Measurements from ENCODE around the gene PAPPA2. TPM values are rescaled to one million over a fixed set of nuclear protein-coding genes. Genes with fewer than 3 reads are reported as not detected.
"Not testable (repeated sequence)": the region's sequence is repeated elsewhere in the genome, so short reads cannot be mapped to it uniquely, and the experiment has no call there.

The PAPPA2 gene
- total RNA-seq, 1 experiment from 2014 or later: not detected

DNA sequence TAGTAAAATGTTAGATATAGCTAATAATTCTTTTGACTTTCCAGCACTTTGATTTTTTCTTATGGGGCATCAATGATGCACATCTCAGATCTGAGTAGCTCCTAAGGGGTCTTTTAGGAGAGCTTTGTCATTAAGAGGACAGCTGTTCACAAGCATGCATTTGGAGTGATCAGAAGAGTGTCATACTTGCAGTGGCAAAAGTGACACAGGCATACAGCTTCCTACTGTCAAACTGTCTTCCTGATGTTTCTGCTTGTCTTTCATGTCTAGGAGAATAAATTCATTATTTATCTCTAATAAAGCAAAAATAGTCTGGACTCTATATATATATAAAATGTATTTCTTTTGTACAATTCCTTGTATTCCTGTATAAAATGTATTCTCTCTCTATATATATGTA, 273.0 kb downstream of the PAPPA2 start:
- DNase-seq: no peak
- no peaks in the 10 kb centered on the region for H3K4me1 ChIP-seq (ENCODE audit: low read length)
- no peaks in the 10 kb centered on the region for H3K27me3 ChIP-seq (ENCODE audit: low read length)
- no peaks in the 10 kb centered on the region for H3K9me3 ChIP-seq (ENCODE audit: low read length)
- no peaks in the 10 kb centered on the region for H3K9me2 ChIP-seq (replicated peaks; ENCODE audit: insufficient read depth, low read length)
- no peaks in the 10 kb centered on the region for H3K36me3 ChIP-seq (ENCODE audit: insufficient read depth, low read length)
- H3K4me3 ChIP-seq (ENCODE audit: low read length): no peak overlapping the region
- H2AFZ ChIP-seq (ENCODE audit: low read length): no peak overlapping the region
- no peaks in the 10 kb centered on the region for H3K79me2 ChIP-seq (ENCODE audit: low read length)
- H3K4me2 ChIP-seq (ENCODE audit: low read depth, low read length, poor library complexity, severe bottlenecking): no peak overlapping the region
- no peak overlapping the region for H3K27ac ChIP-seq (ENCODE audit: low read length)
- H3K9ac ChIP-seq (ENCODE audit: low read length): no peak overlapping the region
- H4K20me1 ChIP-seq (ENCODE audit: insufficient read depth, low read depth, low read length): no peaks in the 10 kb centered on the region

DNA sequence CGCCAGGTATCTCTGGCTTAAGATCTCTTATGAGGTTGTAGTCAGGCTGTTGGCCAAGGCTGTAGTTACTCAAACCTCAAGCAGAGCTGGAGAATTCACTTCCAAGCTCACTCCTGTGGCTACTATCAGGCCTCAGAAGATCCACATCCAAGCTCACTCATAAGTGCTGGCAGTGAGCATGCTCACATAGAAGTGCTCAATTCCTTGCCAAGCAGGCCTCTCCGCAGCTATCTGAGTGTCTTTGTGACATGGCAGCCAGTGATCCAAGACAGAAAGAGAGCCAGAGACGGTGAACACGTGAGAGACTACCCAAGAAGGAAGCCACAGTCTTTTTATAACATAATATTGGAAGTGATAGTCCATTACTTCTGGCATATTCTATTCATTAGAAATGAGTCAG, 278.2 kb downstream of the PAPPA2 start:
- no peaks in the 10 kb centered on the region for H3K4me1 ChIP-seq (ENCODE audit: low read length)
- H3K4me3 ChIP-seq (ENCODE audit: low read length): no peak overlapping the region
- no peaks in the 10 kb centered on the region for H4K20me1 ChIP-seq (ENCODE audit: insufficient read depth, low read depth, low read length)
- H3K36me3 ChIP-seq (ENCODE audit: insufficient read depth, low read length): no peaks in the 10 kb centered on the region
- H3K79me2 ChIP-seq (ENCODE audit: low read length): no peaks in the 10 kb centered on the region
- H2AFZ ChIP-seq (ENCODE audit: low read length): no peak overlapping the region
- H3K27ac ChIP-seq (ENCODE audit: low read length): no peak overlapping the region
- DNase-seq: no peak
- no peak overlapping the region for H3K4me2 ChIP-seq (ENCODE audit: low read depth, low read length, poor library complexity, severe bottlenecking)
- H3K9me2 ChIP-seq (replicated peaks; ENCODE audit: insufficient read depth, low read length): no peaks in the 10 kb centered on the region
- no peaks in the 10 kb centered on the region for H3K27me3 ChIP-seq (ENCODE audit: low read length)
- H3K9ac ChIP-seq (ENCODE audit: low read length): no peak overlapping the region
- no peaks in the 10 kb centered on the region for H3K9me3 ChIP-seq (ENCODE audit: low read length)

- Histone ChIP-seq H3K9ac (ENCODE audit: low read length) (no peak overlapping the region), H3K27ac (ENCODE audit: low read length) (no peak overlapping the region), H3K36me3 (ENCODE audit: insufficient read depth, low read length) (no peaks in the 10 kb centered on the region), H3K4me2 (ENCODE audit: low read depth, low read length, poor library complexity, severe bottlenecking) (no peak overlapping the region), H3K4me1 (ENCODE audit: low read length) (no peaks in the 10 kb centered on the region), H3K9me3 (ENCODE audit: low read length) (no peaks in the 10 kb centered on the region), H3K27me3 (ENCODE audit: low read length) (no peaks in the 10 kb centered on the region), H2AFZ (ENCODE audit: low read length) (no peak overlapping the region), H3K9me2 (replicated peaks; ENCODE audit: insufficient read depth, low read length) (no peaks in the 10 kb centered on the region), H4K20me1 (ENCODE audit: insufficient read depth, low read depth, low read length) (no peaks in the 10 kb centered on the region), H3K4me3 (ENCODE audit: low read length) (no peak overlapping the region), H3K79me2 (ENCODE audit: low read length) (no peaks in the 10 kb centered on the region)
- no peak for DNase-seq
These were observed 279.3 kb downstream of the PAPPA2 start for GRCh38 chr1:176742322-176742721.

- Histone ChIP-seq H3K79me2 (ENCODE audit: low read length) (no peaks in the 10 kb centered on the region), H3K27me3 (ENCODE audit: low read length) (no peaks in the 10 kb centered on the region), H3K4me1 (ENCODE audit: low read length) (no peaks in the 10 kb centered on the region), H3K9ac (ENCODE audit: low read length) (no peak overlapping the region), H3K27ac (ENCODE audit: low read length) (no peak overlapping the region), H2AFZ (ENCODE audit: low read length) (no peak overlapping the region), H3K36me3 (ENCODE audit: insufficient read depth, low read length) (no peaks in the 10 kb centered on the region), H3K9me2 (replicated peaks; ENCODE audit: insufficient read depth, low read length) (no peaks in the 10 kb centered on the region), H3K4me3 (ENCODE audit: low read length) (no peak overlapping the region), H3K9me3 (ENCODE audit: low read length) (no peaks in the 10 kb centered on the region), H3K4me2 (ENCODE audit: low read depth, low read length, poor library complexity, severe bottlenecking) (no peak overlapping the region), H4K20me1 (ENCODE audit: insufficient read depth, low read depth, low read length) (no peaks in the 10 kb centered on the region)
- DNase-seq: no peak
These were observed 281.2 kb downstream of the PAPPA2 start for GRCh38 chr1:176744142-176744541.

DNA sequence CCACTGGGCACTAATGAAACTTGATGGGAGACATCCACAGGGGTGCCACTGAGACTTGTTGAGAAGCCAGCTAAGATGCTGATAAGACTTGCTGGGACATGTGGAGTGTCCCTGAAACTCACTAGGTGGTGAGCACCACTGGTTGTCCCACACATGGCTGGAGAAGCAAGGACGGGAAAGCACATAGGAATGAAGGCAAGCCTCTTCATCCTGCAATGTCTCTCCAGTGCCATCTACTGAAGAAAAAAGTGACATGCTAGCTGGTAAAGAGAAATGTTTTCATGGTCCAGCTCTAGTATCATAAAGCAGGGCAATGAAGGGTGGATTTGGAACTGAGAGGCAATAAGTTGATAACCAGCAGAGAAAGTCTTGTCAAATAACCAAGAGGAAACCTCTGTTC, 283.0 kb downstream of the PAPPA2 start:
- H3K36me3 ChIP-seq (ENCODE audit: insufficient read depth, low read length): no peaks in the 10 kb centered on the region
- H3K27ac ChIP-seq (ENCODE audit: low read length): no peak overlapping the region
- no peaks in the 10 kb centered on the region for H3K9me2 ChIP-seq (replicated peaks; ENCODE audit: insufficient read depth, low read length)
- H3K9ac ChIP-seq (ENCODE audit: low read length): no peak overlapping the region
- no peaks in the 10 kb centered on the region for H4K20me1 ChIP-seq (ENCODE audit: insufficient read depth, low read depth, low read length)
- no peaks in the 10 kb centered on the region for H3K27me3 ChIP-seq (ENCODE audit: low read length)
- H3K4me2 ChIP-seq (ENCODE audit: low read depth, low read length, poor library complexity, severe bottlenecking): no peak overlapping the region
- H2AFZ ChIP-seq (ENCODE audit: low read length): no peak overlapping the region
- H3K79me2 ChIP-seq (ENCODE audit: low read length): no peaks in the 10 kb centered on the region
- no peaks in the 10 kb centered on the region for H3K9me3 ChIP-seq (ENCODE audit: low read length)
- no peak for DNase-seq
- no peaks in the 10 kb centered on the region for H3K4me1 ChIP-seq (ENCODE audit: low read length)
- H3K4me3 ChIP-seq (ENCODE audit: low read length): no peak overlapping the region

DNA sequence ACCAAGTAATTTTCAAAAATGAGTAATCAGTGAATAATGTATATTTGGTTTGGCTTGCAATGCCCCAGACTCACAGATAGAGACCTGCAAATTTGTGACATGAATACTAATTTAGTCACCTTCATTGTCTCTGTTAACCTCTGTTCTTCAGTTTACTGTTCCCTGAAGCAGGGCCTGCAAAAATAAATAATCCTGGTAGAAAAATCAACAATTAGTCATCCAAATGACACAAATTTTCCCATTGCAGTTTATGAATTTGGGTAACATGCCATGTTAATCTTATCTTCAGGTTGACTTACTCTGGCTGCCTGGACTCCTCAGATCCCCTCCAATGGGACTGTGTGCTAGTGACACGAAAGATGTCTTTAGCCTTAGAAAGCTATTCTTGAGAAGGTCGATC, 289.5 kb downstream of the PAPPA2 start:
- Histone ChIP-seq H2AFZ (ENCODE audit: low read length) (no peak overlapping the region), H3K79me2 (ENCODE audit: low read length) (no peaks in the 10 kb centered on the region), H3K9me3 (ENCODE audit: low read length) (no peaks in the 10 kb centered on the region), H3K9ac (ENCODE audit: low read length) (no peak overlapping the region), H3K9me2 (replicated peaks; ENCODE audit: insufficient read depth, low read length) (no peaks in the 10 kb centered on the region), H3K36me3 (ENCODE audit: insufficient read depth, low read length) (no peaks in the 10 kb centered on the region), H3K4me2 (ENCODE audit: low read depth, low read length, poor library complexity, severe bottlenecking) (no peak overlapping the region), H3K4me1 (ENCODE audit: low read length) (no peaks in the 10 kb centered on the region), H3K27me3 (ENCODE audit: low read length) (no peaks in the 10 kb centered on the region), H4K20me1 (ENCODE audit: insufficient read depth, low read depth, low read length) (no peaks in the 10 kb centered on the region), H3K4me3 (ENCODE audit: low read length) (no peak overlapping the region), H3K27ac (ENCODE audit: low read length) (no peak overlapping the region)
- no peak for DNase-seq

DNA sequence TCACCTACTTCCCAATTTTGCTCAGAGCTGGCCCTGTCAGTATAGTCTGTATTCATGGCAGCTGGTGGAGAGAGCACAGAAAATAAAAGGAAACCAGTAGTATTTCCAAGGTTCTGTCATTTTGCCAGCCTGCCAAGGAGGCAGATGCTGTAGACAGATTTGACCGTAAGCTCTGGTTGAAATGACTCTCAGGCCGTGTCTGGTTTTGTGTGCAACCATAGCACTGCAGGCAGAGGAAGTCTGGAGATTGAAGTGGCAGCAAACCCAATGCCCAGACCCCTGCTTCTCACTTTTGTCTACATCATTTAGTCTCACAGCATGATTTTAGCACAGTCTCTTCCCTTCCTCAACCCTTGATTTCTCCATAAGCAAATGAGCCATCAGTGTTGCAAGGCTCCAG, 291.7 kb downstream of the PAPPA2 start:
- H3K9me2 ChIP-seq (replicated peaks; ENCODE audit: insufficient read depth, low read length): no peaks in the 10 kb centered on the region
- no peaks in the 10 kb centered on the region for H3K36me3 ChIP-seq (ENCODE audit: insufficient read depth, low read length)
- no peak overlapping the region for H3K4me2 ChIP-seq (ENCODE audit: low read depth, low read length, poor library complexity, severe bottlenecking)

GRCh38 chr1:176756817-176757216, 293.8 kb downstream of the PAPPA2 start:
- not testable (repeated sequence) for H3K4me1 ChIP-seq (ENCODE audit: low read length); H3K27ac ChIP-seq (ENCODE audit: low read length); H3K9me2 ChIP-seq (replicated peaks; ENCODE audit: insufficient read depth, low read length); H3K9ac ChIP-seq (ENCODE audit: low read length); H3K4me3 ChIP-seq (ENCODE audit: low read length); H3K4me2 ChIP-seq (ENCODE audit: low read depth, low read length, poor library complexity, severe bottlenecking); H3K9me3 ChIP-seq (ENCODE audit: low read length); H4K20me1 ChIP-seq (ENCODE audit: insufficient read depth, low read depth, low read length); H2AFZ ChIP-seq (ENCODE audit: low read length); H3K79me2 ChIP-seq (ENCODE audit: low read length); H3K27me3 ChIP-seq (ENCODE audit: low read length); H3K36me3 ChIP-seq (ENCODE audit: insufficient read depth, low read length); DNase-seq

More for the DNA sequence above, 291.7 kb downstream of the PAPPA2 start:
- no peaks in the 10 kb centered on the region for H3K27me3 ChIP-seq (ENCODE audit: low read length)
- H3K4me3 ChIP-seq (ENCODE audit: low read length): no peak overlapping the region
- no peaks in the 10 kb centered on the region for H3K4me1 ChIP-seq (ENCODE audit: low read length)
- no peaks in the 10 kb centered on the region for H4K20me1 ChIP-seq (ENCODE audit: insufficient read depth, low read depth, low read length)
- H3K9me3 ChIP-seq (ENCODE audit: low read length): no peaks in the 10 kb centered on the region
- DNase-seq: no peak
- no peaks in the 10 kb centered on the region for H3K79me2 ChIP-seq (ENCODE audit: low read length)
- no peak overlapping the region for H3K9ac ChIP-seq (ENCODE audit: low read length)
- H3K27ac ChIP-seq (ENCODE audit: low read length): no peak overlapping the region
- H2AFZ ChIP-seq (ENCODE audit: low read length): no peak overlapping the region

DNA sequence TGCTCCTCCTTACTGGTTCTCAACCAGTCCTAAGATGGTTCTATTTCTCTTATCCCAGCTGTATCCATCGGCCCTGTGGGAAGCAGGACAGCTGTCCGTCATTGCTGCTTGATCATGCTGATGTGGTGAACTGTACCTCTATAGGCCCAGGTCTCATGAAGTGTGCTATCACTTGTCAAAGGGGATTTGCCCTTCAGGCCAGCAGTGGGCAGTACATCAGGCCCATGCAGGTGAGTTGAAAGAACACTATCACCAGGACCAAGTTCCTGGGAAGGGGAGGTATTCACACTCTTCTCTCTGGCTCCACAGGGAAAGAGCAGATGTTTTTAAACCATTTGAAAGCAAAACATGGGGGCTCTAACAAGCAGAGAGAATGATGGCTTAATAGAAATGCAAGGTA, 302.6 kb downstream of the PAPPA2 start:
- H3K27me3 ChIP-seq (ENCODE audit: low read length): no peaks in the 10 kb centered on the region
- no peak overlapping the region for H3K4me2 ChIP-seq (ENCODE audit: low read depth, low read length, poor library complexity, severe bottlenecking)
- H3K27ac ChIP-seq (ENCODE audit: low read length): no peak overlapping the region
- H3K9me2 ChIP-seq (replicated peaks; ENCODE audit: insufficient read depth, low read length): no peaks in the 10 kb centered on the region
- no peak overlapping the region for H3K4me3 ChIP-seq (ENCODE audit: low read length)
- no peak for DNase-seq
- no peak overlapping the region for H2AFZ ChIP-seq (ENCODE audit: low read length)
- H4K20me1 ChIP-seq (ENCODE audit: insufficient read depth, low read depth, low read length): no peaks in the 10 kb centered on the region
- no peaks in the 10 kb centered on the region for H3K79me2 ChIP-seq (ENCODE audit: low read length)
- H3K9ac ChIP-seq (ENCODE audit: low read length): no peak overlapping the region
- H3K9me3 ChIP-seq (ENCODE audit: low read length): no peaks in the 10 kb centered on the region
- H3K4me1 ChIP-seq (ENCODE audit: low read length): no peaks in the 10 kb centered on the region
- no peaks in the 10 kb centered on the region for H3K36me3 ChIP-seq (ENCODE audit: insufficient read depth, low read length)
